Measurements from ENCODE around the gene TMEM59.
A peak's percentile ranks its signal among the peaks of the same experiment; 100 is the strongest.

The TMEM59 gene, protein sequence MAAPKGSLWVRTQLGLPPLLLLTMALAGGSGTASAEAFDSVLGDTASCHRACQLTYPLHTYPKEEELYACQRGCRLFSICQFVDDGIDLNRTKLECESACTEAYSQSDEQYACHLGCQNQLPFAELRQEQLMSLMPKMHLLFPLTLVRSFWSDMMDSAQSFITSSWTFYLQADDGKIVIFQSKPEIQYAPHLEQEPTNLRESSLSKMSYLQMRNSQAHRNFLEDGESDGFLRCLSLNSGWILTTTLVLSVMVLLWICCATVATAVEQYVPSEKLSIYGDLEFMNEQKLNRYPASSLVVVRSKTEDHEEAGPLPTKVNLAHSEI

DNA sequence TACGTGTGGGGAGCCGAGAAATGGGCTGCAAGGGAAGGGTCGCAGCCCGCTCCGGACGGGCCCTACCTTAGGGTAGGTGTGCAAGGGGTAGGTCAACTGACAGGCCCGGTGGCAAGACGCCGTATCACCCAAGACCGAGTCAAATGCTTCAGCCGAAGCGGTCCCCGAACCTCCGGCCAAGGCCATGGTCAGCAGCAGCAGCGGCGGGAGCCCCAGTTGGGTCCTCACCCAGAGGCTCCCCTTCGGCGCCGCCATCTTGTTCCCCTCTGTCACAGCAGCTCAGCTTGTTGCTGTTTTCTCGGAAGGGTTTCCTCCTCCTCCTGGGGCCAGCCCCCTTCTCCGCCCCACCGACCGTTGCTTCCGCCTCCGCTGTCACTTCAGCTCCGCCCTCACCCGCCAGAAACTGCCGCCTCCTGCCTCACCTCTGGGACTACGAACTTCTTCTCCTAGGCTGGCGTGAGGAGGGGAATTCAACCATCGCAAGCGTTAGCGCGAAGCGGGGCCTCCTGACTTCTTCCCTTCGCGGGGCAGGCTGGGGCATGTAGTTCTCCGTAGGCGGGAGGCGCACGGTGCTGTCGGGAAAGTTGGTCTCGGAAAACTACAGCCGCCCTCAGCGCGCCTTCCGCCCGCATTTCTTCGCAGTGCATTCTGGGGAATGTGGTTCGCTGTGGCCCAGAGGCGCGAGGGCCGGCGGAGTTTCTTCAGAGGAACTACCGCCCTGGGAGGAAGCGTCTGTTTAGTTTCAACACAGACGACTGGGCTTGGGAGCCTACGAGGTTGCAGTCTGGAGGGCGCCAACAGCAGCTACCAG is at the start of gene TMEM59, which contains the start of gene TCEANC2:
TSS of gene TMEM59 (minus strand) at position 271 of the 811 bp plus-strand sequence. CDS start at position 255, 16 bp downstream.
TSS of gene TCEANC2 (plus strand) at position 675 of the 811 bp plus-strand sequence. CDS start 815 bp downstream, outside the sequence.
- peak; percentile 87 for TF ChIP-seq POLR2A (IDR thresholded peaks at IDR 0.05; ENCODE audit: extremely low read depth, insufficient read length)
- TF ChIP-seq, protein P1, sequence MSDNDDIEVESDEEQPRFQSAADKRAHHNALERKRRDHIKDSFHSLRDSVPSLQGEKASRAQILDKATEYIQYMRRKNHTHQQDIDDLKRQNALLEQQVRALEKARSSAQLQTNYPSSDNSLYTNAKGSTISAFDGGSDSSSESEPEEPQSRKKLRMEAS (IDR thresholded peaks at IDR 0.05; ENCODE audit: low read depth, low read length): peak; percentile 68; the same call in 1 of the 2 replicates
- TF ChIP-seq, protein P2, sequence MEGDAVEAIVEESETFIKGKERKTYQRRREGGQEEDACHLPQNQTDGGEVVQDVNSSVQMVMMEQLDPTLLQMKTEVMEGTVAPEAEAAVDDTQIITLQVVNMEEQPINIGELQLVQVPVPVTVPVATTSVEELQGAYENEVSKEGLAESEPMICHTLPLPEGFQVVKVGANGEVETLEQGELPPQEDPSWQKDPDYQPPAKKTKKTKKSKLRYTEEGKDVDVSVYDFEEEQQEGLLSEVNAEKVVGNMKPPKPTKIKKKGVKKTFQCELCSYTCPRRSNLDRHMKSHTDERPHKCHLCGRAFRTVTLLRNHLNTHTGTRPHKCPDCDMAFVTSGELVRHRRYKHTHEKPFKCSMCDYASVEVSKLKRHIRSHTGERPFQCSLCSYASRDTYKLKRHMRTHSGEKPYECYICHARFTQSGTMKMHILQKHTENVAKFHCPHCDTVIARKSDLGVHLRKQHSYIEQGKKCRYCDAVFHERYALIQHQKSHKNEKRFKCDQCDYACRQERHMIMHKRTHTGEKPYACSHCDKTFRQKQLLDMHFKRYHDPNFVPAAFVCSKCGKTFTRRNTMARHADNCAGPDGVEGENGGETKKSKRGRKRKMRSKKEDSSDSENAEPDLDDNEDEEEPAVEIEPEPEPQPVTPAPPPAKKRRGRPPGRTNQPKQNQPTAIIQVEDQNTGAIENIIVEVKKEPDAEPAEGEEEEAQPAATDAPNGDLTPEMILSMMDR (IDR thresholded peaks at IDR 0.05; ENCODE audit: low read depth, low read length): no peak
- TF ChIP-seq MYC (IDR thresholded peaks at IDR 0.05; ENCODE audit: low read depth, low read length): peak; percentile 72
- DNase-seq (ENCODE audit: low read depth): peak; percentile 99
- H3K4me3 ChIP-seq (ENCODE audit: low read depth, low read length): peak within 1 kb of the TSS; percentile 97

DNA sequence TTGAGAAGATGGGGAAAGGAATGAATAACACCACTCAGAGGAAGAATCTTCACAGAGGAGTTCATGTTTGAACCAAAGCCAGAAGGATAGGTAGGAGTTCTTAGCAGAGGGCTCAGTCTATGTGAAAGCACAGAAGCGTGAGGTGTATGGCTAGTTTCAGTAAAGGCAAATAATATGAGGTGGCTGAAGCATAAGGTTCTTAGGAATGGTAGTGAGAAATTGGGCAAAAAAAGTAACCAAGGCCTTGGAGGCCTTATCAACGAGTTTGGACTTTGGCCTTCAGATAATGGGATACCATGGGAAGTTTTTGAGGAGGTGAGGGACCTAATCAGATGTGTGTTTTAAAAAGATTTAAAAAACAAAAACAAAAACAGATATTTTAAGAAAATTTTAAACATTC is 47.5 kb upstream of the TMEM59 start:
- TF ChIP-seq, protein P1 (IDR thresholded peaks at IDR 0.05; ENCODE audit: low read depth, low read length): no peak
- no peak for TF ChIP-seq POLR2A (IDR thresholded peaks at IDR 0.05; ENCODE audit: extremely low read depth, insufficient read length)
- no peak for TF ChIP-seq MYC (IDR thresholded peaks at IDR 0.05; ENCODE audit: low read depth, low read length)
- TF ChIP-seq, protein P2 (IDR thresholded peaks at IDR 0.05; ENCODE audit: low read depth, low read length): no peak
- no peak overlapping the region for H3K4me3 ChIP-seq (ENCODE audit: low read depth, low read length)
- DNase-seq (ENCODE audit: low read depth): no peak

GRCh38 chr1:54099061-54099610 is 46.1 kb upstream of the TMEM59 start:
- TF ChIP-seq POLR2A (IDR thresholded peaks at IDR 0.05; ENCODE audit: extremely low read depth, insufficient read length) (no peak), MYC (IDR thresholded peaks at IDR 0.05; ENCODE audit: low read depth, low read length) (no peak)
- TF ChIP-seq, protein P2 (IDR thresholded peaks at IDR 0.05; ENCODE audit: low read depth, low read length): no peak
- TF ChIP-seq, protein P1 (IDR thresholded peaks at IDR 0.05; ENCODE audit: low read depth, low read length): no peak
- no peak for DNase-seq (ENCODE audit: low read depth)
- no peak overlapping the region for H3K4me3 ChIP-seq (ENCODE audit: low read depth, low read length)

DNA sequence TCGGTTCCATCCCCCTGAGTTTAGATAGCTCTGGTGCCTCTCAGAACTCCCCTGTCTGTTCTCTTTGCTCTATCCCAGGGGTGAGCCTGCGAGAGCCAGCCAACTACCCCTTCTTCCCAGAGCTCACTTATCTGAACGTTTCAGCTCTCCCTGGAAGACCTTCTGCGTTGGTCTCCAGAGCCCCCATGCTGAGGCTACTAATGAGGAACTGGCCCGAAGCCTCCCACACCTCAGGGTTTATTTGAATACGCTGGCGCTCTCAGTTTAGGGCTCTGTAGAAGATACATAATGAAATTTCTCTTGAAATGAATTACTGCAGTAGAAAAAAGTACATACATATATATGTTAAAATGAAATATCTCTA is 43.9 kb upstream of the TMEM59 start:
- DNase-seq (ENCODE audit: low read depth): peak; percentile 72
- H3K4me3 ChIP-seq (ENCODE audit: low read depth, low read length): no peak overlapping the region
- TF ChIP-seq MYC (IDR thresholded peaks at IDR 0.05; ENCODE audit: low read depth, low read length): no peak
- TF ChIP-seq, protein P2 (IDR thresholded peaks at IDR 0.05; ENCODE audit: low read depth, low read length): no peak
- TF ChIP-seq POLR2A (IDR thresholded peaks at IDR 0.05; ENCODE audit: extremely low read depth, insufficient read length): no peak
- TF ChIP-seq, protein P1 (IDR thresholded peaks at IDR 0.05; ENCODE audit: low read depth, low read length): no peak

DNA sequence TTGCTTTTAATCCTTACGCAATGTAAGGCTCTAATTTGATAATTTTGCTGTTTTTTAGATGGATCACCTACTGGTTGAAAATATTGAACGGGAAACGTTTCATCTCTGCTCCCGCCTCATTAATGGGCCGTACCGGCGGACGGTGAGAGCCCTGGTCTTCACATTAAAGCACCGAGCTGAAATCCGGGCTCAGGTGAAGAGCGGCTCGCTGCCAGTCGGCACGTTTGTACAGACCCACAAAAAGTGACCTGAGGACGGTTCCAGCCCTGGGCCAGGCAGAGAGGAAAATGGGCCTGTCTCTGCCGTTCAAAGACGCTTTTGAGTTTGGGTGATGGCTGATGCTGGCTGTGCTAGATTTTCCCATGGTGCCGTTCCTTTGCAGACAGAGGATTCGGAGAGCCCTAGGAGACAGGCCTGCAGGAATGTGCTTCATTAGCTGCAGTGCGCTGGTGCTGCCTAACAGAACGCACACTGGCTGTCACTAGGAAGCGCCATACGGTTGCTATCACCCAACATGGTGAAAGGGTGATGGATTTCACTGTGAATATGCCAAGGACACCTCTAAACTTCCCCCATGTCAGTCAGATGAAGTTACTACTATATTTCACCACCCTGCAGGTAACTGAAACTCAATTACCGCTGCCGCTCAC is 43.3 kb upstream of the TMEM59 start:
- TF ChIP-seq, protein P2 (IDR thresholded peaks at IDR 0.05; ENCODE audit: low read depth, low read length): no peak
- TF ChIP-seq, protein P1 (IDR thresholded peaks at IDR 0.05; ENCODE audit: low read depth, low read length): no peak
- TF ChIP-seq POLR2A (IDR thresholded peaks at IDR 0.05; ENCODE audit: extremely low read depth, insufficient read length): no peak
- TF ChIP-seq MYC (IDR thresholded peaks at IDR 0.05; ENCODE audit: low read depth, low read length): no peak
- no peak overlapping the region for H3K4me3 ChIP-seq (ENCODE audit: low read depth, low read length)
- no peak for DNase-seq (ENCODE audit: low read depth)

Data from NB4 (cell line).